ENCODE results near the gene RASGRP3.

RASGRP3 gene

DNA sequence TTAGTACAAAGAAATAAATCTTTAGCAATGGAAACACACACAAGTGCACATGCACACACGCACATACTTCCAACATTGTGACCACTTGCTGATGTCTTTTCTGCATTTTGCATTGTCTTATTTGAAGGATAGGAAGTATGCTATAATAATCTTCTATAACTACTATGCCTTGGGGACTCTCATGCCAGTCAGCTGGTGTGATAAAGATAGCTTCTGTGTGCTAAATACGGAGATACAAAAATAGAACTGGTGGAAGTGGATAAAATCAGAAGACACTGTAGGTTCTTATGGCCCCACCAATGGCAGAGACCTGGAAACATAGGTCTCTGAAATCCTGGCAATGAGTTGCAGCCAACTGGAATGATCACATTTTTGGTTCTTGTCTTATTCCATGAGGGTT is 31.5 kb upstream of the RASGRP3 start:
- Histone ChIP-seq H3K9ac (no peak overlapping the region), H3K4me1 (no peaks in the 10 kb centered on the region), H3K79me2 (no peaks in the 10 kb centered on the region), H3K4me3 (ENCODE audit: low read depth, low read length) (no peak overlapping the region), H3K4me2 (ENCODE audit: low read length) (no peak overlapping the region), H3K27ac (no peak overlapping the region), H3K9me3 (ENCODE audit: control insufficient read depth, low read length) (no peaks in the 10 kb centered on the region), H3K36me3 (ENCODE audit: control insufficient read depth, insufficient read depth, low read length) (no peaks in the 10 kb centered on the region), H3K27me3 (ENCODE audit: control insufficient read depth, insufficient read depth, low read length) (no peaks in the 10 kb centered on the region), H2AFZ (no peak overlapping the region)
- TF ChIP-seq CTCF (IDR thresholded peaks at IDR 0.05) = no peak

DNA sequence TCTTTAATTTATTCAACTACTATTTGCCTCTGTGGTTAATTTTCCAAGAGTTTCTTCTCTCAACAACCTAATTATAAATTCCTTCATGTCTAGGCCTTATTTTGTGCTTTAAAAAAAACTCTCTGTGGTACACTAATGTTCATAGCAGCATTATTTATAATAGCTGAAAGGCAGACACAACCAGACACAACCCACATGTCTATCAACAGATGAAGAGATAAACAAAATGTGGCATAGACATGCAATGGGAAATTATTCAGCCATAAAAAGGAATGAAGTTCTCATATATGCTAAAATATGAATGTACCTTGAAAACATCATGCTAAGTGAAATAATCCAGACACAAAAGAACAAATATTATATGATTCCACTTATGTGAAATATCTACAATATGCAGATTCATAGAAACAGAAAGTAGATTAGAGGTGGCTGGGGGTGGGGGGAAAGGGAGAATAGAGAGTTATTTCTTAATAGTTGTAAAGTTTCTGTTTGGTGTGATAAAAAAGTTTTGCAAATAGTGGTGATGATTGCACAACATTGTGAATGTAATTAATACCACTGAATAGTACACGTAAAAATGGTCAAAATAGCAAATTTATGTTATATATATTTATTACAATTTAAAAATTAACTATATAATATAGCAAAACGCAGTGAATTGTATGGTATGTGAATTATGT is 28.1 kb upstream of the RASGRP3 start:
- Histone ChIP-seq H3K79me2 (no peaks in the 10 kb centered on the region), H3K4me1 (no peaks in the 10 kb centered on the region), H3K9me3 (ENCODE audit: control insufficient read depth, low read length) (no peaks in the 10 kb centered on the region), H3K9ac (no peak overlapping the region), H3K27ac (no peak overlapping the region), H3K27me3 (ENCODE audit: control insufficient read depth, insufficient read depth, low read length) (no peaks in the 10 kb centered on the region), H2AFZ (no peak overlapping the region), H3K4me3 (ENCODE audit: low read depth, low read length) (no peak overlapping the region), H3K36me3 (ENCODE audit: control insufficient read depth, insufficient read depth, low read length) (no peaks in the 10 kb centered on the region), H3K4me2 (ENCODE audit: low read length) (no peak overlapping the region)
- no peak for TF ChIP-seq CTCF (IDR thresholded peaks at IDR 0.05)

DNA sequence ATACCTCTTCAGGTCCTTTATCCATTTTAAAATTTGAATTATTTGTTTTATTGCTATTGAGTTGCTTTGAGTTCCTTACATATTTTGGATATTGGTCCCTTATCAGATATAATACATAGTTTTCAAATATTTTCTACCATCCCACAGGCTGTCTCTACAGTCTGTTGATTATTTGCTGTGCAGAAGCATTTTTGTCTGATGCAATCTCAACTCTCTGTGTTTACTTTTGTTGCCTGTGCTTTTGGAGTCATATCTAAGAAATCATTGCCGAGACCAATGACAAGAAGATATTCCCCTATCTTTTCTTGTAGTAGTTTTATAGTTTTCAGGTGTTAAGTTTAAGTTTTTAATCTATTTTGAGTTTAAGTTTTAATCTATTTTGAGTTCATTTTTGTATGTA is 25.2 kb upstream of the RASGRP3 start:
- Histone ChIP-seq H3K4me3 (ENCODE audit: low read depth, low read length) (no peak overlapping the region), H3K9ac (no peak overlapping the region), H3K9me3 (ENCODE audit: control insufficient read depth, low read length) (no peaks in the 10 kb centered on the region), H3K27me3 (ENCODE audit: control insufficient read depth, insufficient read depth, low read length) (no peaks in the 10 kb centered on the region), H3K79me2 (no peaks in the 10 kb centered on the region), H3K27ac (no peak overlapping the region), H3K36me3 (ENCODE audit: control insufficient read depth, insufficient read depth, low read length) (no peaks in the 10 kb centered on the region), H3K4me1 (no peaks in the 10 kb centered on the region), H3K4me2 (ENCODE audit: low read length) (no peak overlapping the region), H2AFZ (no peak overlapping the region)
- no peak for TF ChIP-seq CTCF (IDR thresholded peaks at IDR 0.05)

- no peaks in the 10 kb centered on the region for H3K27me3 ChIP-seq (ENCODE audit: control insufficient read depth, insufficient read depth, low read length)
- no peak overlapping the region for H3K27ac ChIP-seq
- no peaks in the 10 kb centered on the region for H3K36me3 ChIP-seq (ENCODE audit: control insufficient read depth, insufficient read depth, low read length)
- no peaks in the 10 kb centered on the region for H3K79me2 ChIP-seq
- no peak overlapping the region for H3K4me3 ChIP-seq (ENCODE audit: low read depth, low read length)
- no peaks in the 10 kb centered on the region for H3K4me1 ChIP-seq
- H2AFZ ChIP-seq = no peak overlapping the region
- no peaks in the 10 kb centered on the region for H3K9me3 ChIP-seq (ENCODE audit: control insufficient read depth, low read length)
- no peak for TF ChIP-seq CTCF (IDR thresholded peaks at IDR 0.05)
- no peak overlapping the region for H3K9ac ChIP-seq
- no peak overlapping the region for H3K4me2 ChIP-seq (ENCODE audit: low read length)
Observed at GRCh38 chr2:33451825-33452224, 24.6 kb upstream of the RASGRP3 start.

- TF ChIP-seq CTCF (IDR thresholded peaks at IDR 0.05) = no peak
- H3K79me2 ChIP-seq = no peaks in the 10 kb centered on the region
- no peak overlapping the region for H2AFZ ChIP-seq
- no peak overlapping the region for H3K4me2 ChIP-seq (ENCODE audit: low read length)
- no peak overlapping the region for H3K27ac ChIP-seq
- no peaks in the 10 kb centered on the region for H3K36me3 ChIP-seq (ENCODE audit: control insufficient read depth, insufficient read depth, low read length)
- no peaks in the 10 kb centered on the region for H3K27me3 ChIP-seq (ENCODE audit: control insufficient read depth, insufficient read depth, low read length)
- no peaks in the 10 kb centered on the region for H3K4me1 ChIP-seq
- H3K4me3 ChIP-seq (ENCODE audit: low read depth, low read length) = no peak overlapping the region
- no peaks in the 10 kb centered on the region for H3K9me3 ChIP-seq (ENCODE audit: control insufficient read depth, low read length)
- H3K9ac ChIP-seq = no peak overlapping the region
Observed at GRCh38 chr2:33452545-33452944, 23.9 kb upstream of the RASGRP3 start.

All from parathyroid adenoma (tissue), 2 donors.